ENCODE data around the gene PLAC8.
"Not testable (repeated sequence)": the region's sequence is repeated elsewhere in the genome, so short reads cannot be mapped to it uniquely, and the experiment has no call there.

Gene PLAC8

DNA sequence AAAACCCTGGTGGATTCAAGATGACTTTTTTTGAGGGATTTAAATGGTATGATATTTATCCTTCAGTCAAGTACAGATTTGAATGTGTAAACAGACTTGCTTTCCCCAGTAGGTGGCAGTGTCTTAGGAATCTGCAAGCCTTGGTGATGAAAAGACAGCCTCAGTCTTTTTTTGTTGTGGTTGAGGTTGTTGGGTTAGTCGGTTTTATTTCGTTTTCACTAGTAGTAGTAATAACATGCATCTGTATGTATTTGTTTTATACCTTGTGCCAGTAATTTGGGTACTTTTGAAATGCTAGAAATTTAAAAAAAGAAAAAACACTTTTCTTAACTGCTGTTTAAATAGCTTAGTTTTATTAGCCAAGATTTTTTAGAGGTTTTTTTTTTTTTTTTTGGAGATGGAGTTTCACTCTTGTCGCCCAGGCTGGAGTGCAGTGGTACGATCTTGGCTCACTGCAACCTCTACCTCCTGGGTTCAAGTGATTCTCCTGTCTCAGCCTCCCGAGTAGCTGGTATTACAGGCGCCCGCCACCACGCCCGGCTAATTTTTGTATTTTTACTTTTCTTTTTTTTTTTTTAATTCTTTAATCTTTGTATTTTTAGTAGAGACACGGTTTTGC is 40.3 kb downstream of the PLAC8 start:
- peak; percentile 65 for DNase-seq (ENCODE audit: extremely low read depth, low read depth)
- no peak overlapping the region for H3K4me3 ChIP-seq (replicated peaks; ENCODE audit: low read depth, low read length)
- TF ChIP-seq, protein P1, sequence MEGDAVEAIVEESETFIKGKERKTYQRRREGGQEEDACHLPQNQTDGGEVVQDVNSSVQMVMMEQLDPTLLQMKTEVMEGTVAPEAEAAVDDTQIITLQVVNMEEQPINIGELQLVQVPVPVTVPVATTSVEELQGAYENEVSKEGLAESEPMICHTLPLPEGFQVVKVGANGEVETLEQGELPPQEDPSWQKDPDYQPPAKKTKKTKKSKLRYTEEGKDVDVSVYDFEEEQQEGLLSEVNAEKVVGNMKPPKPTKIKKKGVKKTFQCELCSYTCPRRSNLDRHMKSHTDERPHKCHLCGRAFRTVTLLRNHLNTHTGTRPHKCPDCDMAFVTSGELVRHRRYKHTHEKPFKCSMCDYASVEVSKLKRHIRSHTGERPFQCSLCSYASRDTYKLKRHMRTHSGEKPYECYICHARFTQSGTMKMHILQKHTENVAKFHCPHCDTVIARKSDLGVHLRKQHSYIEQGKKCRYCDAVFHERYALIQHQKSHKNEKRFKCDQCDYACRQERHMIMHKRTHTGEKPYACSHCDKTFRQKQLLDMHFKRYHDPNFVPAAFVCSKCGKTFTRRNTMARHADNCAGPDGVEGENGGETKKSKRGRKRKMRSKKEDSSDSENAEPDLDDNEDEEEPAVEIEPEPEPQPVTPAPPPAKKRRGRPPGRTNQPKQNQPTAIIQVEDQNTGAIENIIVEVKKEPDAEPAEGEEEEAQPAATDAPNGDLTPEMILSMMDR (IDR thresholded peaks at IDR 0.05; ENCODE audit: low read depth, low read length, missing control alignments) = peak; percentile 67

DNA sequence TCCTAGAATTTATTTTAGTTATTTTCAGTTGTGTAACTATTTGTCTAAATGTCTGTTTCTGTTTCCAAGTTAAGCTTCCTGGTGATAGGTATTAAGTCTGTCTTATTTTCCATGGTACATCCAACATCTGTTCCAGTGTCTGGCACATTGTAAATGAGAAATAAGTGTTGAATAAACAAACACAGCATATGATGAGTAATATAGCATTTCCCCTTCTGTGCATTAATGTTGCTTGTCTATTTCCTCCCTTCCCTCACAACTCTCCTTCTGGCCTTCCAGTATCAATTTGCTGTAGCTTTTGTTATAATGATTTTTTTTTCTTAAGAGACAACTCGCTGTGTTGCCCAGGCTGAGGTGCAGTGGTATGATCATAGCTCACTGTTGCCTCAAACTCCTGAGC is 43.4 kb downstream of the PLAC8 start:
- peak; percentile 52 for DNase-seq (ENCODE audit: extremely low read depth, low read depth)
- TF ChIP-seq, protein P1 (IDR thresholded peaks at IDR 0.05; ENCODE audit: low read depth, low read length, missing control alignments) = no peak
- H3K4me3 ChIP-seq (replicated peaks; ENCODE audit: low read depth, low read length) = no peak overlapping the region

DNA sequence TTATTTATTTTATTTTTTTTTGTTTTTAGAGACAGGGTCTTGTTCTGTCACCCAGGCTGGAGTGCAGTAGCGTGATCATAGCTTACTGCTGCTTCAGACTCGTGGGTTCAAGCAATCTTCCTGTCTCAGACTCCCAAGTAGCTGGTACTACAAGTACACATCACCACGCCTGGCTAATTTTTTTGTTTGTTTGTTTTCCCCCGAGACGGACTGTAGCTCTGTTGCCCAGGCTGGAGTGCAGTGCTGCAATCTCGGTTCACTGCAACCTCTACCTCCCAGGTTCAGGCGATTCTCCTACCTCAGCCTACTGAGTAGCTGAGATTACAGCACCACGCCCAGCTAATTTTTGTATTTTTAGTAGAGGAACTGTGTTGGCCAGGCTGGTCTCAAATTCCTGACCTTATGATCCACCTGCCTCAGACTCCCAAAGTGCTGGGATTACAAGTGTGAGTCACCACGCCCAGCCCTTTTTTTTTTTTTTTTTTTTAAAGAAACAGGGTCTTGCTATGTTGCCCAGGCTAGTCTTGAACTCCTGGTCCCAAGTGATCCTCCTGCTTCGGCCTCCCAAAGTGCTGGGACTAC is 47.4 kb downstream of the PLAC8 start:
- H3K4me3 ChIP-seq (replicated peaks; ENCODE audit: low read depth, low read length) = no peak overlapping the region
- TF ChIP-seq, protein P1 (IDR thresholded peaks at IDR 0.05; ENCODE audit: low read depth, low read length, missing control alignments) = no peak
- no peak for DNase-seq (ENCODE audit: extremely low read depth, low read depth)

DNA sequence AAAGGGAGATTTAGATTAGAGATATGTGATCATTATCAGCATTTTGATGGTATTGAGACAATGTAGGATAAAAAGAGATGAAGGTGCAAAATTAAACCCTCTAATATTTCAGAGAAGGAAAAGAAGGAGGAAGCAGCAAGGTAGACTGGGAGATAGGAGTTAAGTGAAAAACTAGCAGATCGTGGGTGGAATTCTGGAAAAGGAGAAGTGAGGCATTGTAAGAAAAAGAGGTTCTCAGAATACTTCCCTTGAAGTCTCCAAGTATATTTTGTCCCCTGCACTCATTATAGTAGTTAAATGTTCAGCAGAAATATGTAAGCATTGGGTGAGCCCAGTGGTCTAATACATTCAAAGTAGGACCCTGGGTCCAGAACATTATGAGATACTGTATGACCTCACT is 49.3 kb downstream of the PLAC8 start:
- TF ChIP-seq, protein P1 (IDR thresholded peaks at IDR 0.05; ENCODE audit: low read depth, low read length, missing control alignments) = no peak
- DNase-seq (ENCODE audit: extremely low read depth, low read depth) = no peak
- H3K4me3 ChIP-seq (replicated peaks; ENCODE audit: low read depth, low read length) = no peak overlapping the region

DNA sequence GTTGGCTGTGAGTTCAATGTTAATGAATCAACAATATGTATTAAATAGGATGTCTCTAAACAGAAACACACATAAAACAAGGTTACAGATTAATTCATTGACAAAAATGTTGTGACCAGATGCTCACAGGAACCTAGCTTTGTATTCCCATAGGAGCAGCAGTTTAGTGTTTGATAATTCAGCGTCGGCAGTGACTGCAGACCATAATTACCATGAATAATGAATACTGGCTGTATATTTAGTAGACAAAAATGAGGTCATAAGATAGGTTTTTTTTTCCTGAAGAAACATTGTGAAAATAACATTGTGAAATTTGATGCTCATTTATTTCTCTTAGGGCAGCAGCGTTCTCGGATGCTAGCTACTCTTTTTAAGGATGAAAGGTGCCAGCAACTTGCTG is 51.8 kb downstream of the PLAC8 start:
- H3K4me3 ChIP-seq (replicated peaks; ENCODE audit: low read depth, low read length) = no peak overlapping the region
- TF ChIP-seq, protein P1 (IDR thresholded peaks at IDR 0.05; ENCODE audit: low read depth, low read length, missing control alignments) = no peak
- no peak for DNase-seq (ENCODE audit: extremely low read depth, low read depth)

DNA sequence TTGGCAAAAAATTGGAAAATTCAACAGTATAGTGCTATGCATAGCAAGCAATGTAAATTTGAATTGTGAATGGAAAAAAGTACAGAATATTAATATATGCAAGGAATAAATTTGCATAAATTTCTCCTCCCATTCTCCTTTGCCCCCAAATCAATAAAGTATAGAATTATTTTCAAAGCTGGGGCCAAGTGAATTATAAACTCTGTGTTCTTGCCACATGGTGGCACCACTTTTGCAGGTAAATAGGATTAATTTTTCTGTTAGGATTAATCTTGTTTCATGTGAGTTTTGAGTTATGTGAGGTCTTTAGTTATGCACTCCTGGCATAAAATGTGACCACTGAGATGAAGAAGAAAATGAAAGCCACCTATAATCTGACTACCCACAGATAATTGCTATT is 59.6 kb downstream of the PLAC8 start:
- no peak for DNase-seq (ENCODE audit: extremely low read depth, low read depth)
- H3K4me3 ChIP-seq (replicated peaks; ENCODE audit: low read depth, low read length) = no peak overlapping the region
- TF ChIP-seq, protein P1 (IDR thresholded peaks at IDR 0.05; ENCODE audit: low read depth, low read length, missing control alignments) = peak; percentile 12

DNA sequence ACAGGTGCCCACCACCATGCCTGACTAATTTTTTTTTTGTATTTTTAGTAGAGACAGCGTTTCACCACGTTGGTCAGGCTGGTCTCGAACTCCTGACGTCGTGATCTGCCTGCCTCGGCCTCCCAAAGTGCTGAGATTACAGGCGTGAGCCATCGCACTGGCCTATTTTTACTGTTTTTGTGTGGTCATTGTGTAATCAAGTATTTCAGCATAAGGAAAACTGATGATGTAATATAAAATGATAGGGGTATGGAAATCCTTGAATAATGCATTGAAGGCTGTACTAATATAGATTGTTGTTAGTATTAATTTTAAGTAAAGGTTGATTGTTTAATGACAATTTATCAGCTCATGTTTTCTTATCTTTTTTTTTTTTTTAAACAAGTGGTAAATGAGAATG is 65.7 kb downstream of the PLAC8 start:
- not testable (repeated sequence) for H3K4me3 ChIP-seq (replicated peaks; ENCODE audit: low read depth, low read length); DNase-seq (ENCODE audit: extremely low read depth, low read depth)
